HG03558 (cell line): ENCODE data around the gene BECN2.
"Not testable (repeated sequence)": the region's sequence is repeated elsewhere in the genome, so short reads cannot be mapped to it uniquely, and the experiment has no call there.

Experiments
- ATAC-seq: cut with Tn5 transposase; IDR thresholded peaks from one replicate; pipeline ENCODE4 v1.9.1; 2021; ENCODE audit warnings: moderate number of reproducible peaks; ENCODE audit not compliant: unreplicated experiment; ENCODE audit errors: extremely low read depth

Gene BECN2

DNA sequence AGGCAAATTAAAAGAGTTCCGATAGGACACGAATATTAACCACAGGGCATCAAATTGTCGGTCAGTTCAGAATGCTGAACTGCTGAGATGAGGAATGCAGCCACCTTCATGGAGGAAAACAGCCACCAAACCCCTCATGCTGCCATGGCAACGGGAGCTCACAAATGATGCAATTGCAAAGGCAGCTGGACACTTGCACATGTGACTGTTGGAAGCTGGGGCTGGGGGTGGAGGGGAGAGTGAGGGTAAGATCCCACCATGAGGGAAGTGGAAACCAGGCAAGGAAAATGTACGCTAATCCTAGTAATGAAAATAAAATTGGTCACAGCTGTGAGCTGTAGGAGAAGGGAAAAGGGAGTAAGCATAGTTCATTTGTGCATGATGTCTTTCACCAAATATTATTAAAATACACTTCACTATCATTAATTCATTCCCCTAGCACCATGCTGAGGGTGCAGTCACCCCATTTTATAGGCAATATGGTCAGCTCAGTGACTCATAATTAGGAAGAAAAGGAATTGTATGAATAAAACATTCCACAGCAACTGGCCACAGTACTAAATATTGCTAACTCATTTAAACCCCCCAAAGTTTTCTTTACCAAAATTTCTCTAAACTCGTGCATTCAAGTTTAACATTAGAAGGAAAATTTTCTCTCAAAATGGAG is 15.3 kb downstream of the BECN2 start:
- ATAC-seq, result no peak

DNA sequence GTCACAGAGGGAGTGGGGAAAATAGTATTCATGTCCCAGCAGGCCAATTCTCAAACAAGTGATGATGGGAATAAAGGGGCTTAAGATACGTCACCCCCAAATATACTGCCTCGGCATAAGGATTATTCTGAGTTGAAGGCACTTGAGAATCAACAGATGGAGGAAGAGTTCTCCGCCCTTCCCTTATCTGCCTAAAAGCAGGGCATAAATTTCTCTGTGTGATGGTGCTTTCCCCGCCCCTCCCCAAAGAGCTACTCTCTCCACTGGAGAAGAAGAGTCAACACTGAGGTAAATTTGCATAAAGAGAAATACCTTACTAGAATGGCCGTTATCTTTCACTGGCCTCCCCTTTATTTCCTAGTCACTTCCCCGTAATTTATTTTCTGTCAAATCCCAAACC is 18.7 kb downstream of the BECN2 start:
- no peak for ATAC-seq

DNA sequence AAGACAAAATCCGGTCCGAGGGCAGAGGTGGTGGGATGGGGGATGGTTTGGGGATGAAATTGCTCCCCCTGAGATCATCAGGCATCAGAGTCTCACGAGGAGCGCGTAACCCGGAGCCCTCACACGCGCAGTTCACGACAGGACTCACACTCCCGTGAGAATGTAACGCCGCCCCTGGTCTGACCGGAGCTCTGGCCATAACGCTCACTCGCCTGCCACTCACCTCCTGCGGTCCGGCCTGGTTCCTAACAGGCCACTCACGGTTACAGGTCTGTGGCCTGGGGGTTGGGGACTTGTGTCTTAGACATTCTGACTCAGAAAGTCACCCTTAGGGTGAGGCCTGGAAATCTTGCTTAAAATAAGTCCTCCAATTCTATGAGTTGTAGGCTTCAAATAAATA is 21.5 kb downstream of the BECN2 start:
- ATAC-seq, result no peak

DNA sequence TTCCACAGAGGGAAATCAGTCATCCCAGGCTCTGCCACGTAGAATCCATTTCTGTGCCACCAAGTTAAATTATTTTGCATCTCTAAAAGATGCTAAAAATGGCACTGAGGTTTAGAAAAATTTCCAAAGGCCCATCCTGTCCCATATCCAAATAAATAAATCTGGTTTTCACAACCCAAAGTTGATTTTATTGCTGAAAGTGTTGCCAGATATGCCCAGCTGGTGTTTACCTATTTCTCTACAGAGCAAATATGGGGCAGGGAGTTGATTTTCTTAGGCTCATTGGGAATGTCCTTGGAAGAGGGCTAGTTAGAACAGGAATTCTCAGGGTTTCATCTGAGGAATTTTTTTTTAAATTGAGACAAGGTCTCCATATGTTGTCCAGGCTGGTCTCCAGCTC is 22.4 kb downstream of the BECN2 start:
- ATAC-seq, result no peak

DNA sequence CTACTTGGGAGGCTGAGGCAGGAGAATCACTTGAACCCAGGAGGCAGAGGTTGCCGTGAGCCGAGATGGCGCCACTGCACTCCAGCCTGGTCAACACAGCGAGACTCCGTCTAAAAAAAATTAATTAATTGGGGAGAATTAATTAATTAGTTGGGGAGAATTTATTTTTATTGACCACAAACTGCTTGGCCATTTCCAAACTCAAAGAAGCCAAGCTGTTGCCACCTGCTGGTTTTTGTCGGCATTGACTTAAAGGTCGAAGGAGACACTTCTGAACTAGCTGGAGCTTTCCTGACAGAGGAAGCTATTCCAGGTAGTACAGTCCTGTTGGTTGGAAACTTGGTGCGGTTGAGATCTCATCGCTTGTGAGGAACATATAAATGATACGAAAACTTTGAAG is 28.2 kb downstream of the BECN2 start:
- no peak for ATAC-seq

DNA sequence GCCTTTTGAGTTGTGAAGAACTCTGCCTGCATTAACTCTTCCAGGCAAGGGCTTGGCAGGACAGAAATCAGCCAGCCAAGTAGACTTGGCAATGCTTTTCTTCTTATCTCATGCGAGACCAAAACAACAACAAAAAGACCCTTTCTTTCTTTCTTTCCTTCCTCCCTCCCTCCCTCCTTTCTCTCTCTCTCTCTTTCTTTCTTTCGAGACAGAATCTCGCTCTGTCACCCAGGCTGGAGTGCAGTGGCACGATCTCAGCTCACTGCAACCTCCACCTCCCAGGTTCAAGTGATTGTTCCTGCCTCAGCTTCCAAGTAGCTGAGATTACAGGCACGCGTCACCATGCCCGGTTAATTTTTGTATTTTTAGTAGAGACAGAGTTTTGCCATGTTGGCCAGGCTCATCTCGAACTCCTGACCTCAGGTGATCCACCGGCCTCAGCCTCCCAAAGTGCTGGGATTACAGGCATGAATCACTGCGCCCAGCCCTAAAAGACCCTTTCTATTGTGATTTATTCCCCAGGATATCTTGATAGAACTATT is 30.9 kb downstream of the BECN2 start:
- not testable (repeated sequence) for ATAC-seq

DNA sequence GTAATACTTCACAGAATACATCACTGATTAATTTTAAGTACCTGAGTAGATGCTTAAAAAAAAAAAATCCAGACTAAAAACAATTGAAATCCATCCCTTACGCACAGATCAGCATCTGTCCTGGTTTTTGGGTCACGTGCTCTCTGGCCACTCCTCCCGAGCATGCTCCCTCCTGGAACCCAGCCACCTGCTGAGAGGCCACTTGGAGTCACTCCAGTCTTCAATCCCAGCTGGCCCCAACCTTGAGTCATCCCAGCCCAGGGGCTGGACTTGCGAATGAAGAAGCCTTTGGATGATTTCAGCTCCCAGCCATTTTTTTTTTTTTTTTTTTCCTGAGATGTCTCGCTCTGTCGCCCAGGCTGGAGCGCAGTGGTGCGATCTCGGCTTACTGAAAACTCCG is 32.5 kb downstream of the BECN2 start:
- no peak for ATAC-seq

DNA sequence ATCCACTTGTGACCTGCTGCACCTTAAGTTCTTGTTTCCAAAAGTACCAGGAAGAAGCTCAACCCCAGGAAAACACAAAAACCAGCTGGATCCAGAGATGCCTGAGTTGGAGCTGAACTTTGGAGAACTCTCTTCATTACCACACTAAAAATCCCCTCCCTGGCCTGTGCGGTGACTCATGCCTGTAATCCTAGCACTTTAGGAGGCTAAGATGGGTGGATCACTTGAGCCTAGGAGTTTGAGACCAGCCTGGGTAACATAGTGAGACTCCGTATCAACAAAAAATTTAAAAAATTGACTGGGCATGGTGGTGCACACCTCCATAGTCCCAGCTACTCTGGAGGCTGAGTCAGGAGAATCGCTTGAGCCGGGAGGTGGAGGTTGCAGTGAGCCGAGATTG is 35.2 kb downstream of the BECN2 start:
- ATAC-seq, result no peak

DNA sequence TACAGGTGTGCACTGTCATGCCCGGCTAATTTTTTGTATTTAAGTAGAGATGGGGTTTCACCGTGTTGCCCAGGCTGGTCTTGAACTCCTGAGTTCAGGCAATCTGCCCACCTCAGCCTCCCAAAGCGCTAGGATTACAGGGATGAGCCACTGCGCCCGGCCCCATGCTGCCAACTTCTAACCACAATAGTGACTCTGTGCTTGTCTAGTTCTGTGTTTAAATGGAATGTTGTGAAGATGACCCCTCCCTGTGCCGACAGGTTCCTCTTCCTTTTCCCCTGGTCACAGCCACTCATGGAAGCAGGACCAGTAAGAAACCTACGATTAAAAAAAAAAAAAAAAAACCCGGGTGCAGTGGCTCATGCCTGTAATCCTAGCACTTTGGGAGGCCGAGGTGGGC is 36.6 kb downstream of the BECN2 start:
- ATAC-seq, result no peak

DNA sequence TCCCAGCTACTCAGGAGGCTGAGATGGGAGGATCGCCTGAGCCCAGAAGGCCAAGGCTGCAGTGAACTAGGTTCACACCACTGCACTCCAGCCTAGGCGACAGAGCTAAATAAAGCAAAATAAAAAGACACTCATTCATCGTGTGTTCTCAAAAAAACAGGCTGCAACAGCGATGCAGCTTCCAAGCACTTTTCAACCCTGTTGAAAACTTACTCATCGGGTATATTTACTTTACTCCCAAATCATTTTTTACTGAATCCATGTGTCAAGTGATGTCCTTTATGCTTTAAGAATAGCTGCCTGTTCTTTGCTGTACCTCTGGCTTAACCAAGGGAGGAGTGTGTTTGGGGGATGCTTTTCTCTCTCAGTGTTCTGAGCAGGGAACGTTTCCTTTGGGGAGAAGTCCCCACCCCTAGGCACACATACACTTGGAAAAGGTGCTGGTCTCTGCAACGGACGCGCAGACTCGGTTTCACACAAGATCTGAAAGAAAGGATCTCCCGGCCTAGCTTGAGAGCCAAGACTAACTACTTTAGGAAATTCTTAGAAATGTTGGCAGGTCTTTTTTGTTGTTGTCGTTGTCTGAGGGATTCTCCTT is 39.9 kb downstream of the BECN2 start:
- ATAC-seq, result no peak

DNA sequence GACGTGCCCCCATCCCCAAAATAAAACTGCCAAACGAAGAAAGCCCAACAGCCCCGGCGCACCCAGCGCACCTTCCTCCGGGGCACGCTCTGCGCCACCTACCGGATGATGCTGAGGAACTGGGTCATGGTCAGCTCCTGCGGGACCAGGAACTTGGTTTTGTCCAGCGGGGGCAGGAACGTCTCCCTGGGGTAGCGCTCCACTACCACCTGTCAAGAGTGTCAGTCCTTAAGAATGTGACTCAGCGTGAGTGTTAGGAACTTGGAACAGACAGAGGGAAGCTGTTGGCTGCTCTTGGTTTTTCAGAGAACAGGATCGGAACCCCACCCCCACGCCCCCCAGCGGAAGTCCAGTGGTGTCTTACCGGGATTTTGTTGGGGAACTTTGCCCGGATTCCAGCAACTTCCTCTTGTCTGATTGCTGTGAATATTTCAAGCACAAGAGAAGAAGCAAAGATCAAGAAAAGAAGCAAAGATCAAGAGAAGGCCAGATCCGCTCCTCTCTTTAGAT is 40.9 kb downstream of the BECN2 start:
- ATAC-seq, result no peak

DNA sequence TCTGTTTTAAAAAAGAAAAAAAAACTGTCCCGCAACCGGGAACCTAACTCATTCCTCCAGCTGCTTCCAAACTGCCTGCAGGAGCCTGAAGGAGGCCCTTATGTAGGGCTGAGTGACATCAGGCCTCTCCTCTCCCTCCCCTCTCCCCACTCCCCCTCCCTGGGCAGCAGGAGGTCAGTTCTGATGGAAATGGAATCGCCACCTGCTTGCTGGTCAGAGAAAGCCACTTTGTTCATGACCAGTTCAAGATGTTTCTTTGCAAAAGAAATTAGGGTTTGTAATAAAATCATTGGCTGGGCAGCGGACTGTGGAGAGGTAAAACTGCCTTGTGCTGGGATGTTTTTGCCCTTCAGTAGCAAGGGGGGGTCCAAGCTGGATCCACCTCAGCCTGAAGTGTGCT is 41.5 kb downstream of the BECN2 start, which contains the start of gene MAP1LC3C:
Gene MAP1LC3C, minus strand, starts transcription at position 73 of the 400 bp plus-strand sequence. CDS start 90 bp downstream, outside the sequence.
- no peak for ATAC-seq

DNA sequence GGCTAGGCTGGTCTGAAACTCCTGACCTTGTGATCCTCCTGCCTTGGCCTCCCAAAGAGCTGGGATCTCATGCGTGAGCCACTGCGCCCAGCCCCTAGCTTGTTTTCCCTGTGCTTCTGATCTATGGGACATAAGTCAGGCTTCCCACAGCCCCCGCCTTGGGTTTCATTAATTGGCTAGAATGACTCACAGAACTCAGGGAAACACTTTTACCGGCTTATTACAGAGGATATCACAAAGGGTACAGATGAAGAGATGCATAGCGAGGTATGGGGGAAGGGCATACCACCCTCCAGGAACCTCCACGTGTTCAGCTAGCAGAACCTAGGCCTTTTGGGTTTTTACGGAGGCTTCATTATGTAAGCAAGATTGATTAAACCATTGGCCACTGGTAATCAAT is 42.9 kb downstream of the BECN2 start:
- no peak for ATAC-seq

DNA sequence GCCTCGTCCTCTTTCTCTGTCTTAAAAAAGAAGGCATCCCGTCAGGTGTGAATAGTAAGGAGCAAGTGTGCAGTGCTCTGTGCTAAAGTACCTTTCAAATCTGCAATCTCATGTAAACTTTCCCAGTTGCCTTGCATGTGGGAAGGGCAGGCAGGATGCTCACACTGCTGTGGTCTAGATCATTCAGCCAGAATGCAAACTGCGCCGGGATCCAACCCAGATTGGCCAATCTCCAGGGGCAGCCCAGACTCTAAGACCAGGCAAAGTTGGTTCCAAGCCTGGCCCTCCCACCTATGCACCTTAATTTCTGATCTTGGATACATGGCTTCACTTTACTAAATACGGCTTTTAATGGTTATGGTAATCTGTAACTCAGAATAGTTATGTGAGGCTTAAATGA is 44.5 kb downstream of the BECN2 start:
- no peak for ATAC-seq

DNA sequence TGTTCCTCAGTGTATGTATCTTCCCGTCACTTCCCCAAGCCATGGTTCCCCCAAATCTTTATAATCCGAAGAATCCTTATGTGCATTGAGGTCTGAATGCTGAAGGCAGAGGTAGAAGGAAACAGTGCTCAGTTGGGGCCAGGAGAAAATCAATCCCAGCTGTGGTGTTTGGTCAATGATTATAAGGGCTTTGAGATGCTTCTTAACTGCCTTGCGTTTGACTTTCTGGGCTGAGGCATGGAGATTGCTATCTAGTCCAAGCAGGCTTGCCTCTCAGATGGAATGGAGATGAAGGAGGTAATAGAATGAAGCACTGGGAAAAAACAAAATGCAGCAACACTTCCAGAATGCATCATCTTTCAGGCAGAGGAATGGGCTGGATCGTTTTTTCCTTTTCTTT is 44.9 kb downstream of the BECN2 start:
- no peak for ATAC-seq

DNA sequence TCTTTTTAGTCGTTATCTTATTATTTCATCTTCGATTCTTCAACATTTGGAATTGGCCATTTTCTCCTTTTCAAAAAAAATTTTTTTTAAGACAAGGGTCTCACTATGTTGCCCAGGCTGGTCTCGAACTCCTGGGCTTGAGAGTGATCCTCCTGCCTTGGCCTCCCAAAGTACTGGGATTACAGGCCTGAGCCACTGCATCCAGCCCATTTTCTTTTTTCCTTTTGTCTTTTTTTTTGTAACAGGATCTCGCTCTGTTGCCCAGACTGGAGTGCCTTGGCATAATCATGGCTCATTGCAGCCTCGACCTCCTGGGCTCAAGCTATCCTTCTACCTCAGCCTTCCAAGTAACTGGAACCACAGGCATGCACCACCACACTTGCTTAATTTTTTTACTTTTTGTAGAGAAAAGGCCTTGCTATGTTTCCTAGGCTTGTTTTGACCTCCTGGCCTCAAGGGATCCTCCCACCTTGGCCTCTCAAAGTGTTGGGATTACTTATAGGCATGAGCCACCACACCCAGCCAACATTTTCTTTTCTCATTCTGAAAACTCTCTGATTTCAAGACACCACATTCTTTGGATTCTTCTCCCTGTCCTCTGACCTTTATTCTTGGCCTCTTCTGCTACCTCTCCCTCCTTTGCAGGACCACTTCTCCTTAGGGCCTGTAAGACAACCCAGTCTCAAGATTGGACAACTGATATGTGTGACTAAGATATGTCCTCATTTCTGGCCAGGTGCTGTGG is 47.4 kb downstream of the BECN2 start:
- no peak for ATAC-seq

DNA sequence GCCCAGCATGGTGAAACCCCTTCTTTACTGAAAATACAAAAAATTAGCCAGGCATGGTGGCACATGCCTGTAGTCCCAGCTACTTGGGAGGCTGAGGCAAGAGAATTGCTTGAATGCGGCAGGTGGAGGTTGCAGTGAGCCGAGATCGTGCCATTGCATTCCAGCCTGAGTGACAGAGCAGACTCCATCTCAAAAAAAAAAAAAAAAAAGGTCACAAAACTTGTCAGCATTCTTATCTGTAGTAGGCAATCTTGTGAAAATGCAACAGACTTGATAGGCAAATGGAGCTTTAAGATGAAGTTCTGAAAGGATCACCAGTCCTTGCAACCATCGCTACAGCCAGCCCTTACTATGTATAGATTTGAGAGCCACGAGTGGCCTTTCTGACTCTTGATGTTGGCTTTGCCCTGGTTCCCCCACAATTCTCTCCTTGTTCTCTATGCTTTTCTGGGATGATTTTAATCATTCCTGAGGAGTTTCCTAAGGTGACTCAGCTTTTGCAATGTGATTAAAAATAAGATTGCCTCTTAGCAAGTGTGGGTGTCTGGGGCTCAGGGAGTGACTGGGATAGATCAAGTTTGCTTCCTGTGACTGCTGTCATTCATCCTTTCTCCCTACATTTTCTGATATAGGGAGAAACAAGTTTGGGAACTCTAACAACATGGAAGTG is 48.4 kb downstream of the BECN2 start:
- ATAC-seq, result no peak

DNA sequence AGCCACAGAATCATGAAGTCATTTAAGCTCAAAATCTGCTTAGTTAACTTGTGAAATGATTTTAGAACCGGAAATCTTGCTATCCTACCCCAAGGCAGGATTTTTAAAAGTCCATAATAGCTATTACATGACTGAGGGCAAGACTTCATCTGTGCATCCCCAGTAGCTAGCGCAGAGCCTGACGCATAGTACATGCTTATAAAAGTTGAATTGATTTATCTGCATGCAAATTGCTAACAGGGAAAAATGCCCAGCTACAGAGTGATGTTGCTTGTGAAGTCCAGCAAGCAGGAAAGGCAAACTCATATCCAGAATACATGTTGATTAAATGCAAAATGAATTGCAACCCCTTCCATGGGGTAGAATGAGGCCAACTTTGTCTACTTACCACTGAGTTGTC is 49.4 kb downstream of the BECN2 start:
- ATAC-seq, result no peak
